HG03060 (cell line): ENCODE results near the gene C1orf105.
"Not testable (repeated sequence)": the region's sequence is repeated elsewhere in the genome, so short reads cannot be mapped to it uniquely, and the experiment has no call there.

Experiments used
- ATAC-seq: cut with Tn5 transposase; IDR thresholded peaks from one replicate; pipeline ENCODE4 v1.9.1; 2021; ENCODE audit warnings: low read depth, moderate number of reproducible peaks; ENCODE audit not compliant: unreplicated experiment

The C1orf105 gene

DNA sequence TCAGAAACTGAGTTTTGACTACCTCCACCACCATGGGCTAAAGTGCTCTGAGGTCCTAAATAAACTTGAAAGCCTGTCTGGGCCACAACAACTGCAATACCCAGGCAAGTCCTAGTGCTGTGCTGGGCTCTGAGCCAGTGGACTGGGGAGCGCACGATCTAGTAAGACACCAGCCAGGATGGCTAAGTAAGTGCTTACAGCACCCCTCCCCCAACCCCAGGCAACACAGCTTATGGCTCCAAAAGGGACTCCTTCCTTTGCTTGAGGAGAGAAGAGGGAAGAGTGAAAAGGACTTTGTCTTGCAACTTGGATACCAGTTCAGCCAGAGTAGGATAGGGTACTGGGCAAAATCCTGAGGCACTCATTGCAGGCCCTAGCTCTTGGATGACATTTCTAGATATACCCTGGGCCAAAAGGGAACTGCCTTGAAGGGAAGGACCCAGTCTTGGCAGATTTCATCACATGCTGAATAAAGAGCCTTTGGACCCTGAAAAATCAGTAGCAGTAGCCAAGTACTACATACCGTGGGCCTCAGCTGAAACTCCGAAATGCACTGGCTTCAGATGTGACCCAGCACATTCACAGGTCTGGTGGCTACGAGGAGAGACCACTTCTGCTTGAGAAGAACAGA lies 1.6 kb downstream of the C1orf105 start:
- ATAC-seq = no peak

DNA sequence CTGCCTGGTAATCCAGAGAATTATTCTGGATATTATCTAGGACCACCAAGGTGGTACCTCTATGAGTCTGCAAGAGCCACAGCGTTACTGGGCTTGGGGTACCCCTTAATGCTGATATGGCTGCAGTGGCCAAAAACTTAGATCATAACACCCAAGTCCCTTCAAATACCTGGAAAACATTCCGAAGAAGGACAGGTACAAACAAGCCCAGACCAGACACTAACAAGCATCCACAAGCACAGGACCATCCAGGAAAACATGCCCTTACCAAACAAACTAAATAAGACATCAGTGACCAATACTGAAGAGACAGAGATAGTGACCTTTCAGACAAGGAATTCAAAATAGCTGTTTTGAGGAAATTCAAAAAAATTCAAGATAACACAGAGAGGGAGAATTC lies 2.9 kb downstream of the C1orf105 start:
- ATAC-seq = no peak

DNA sequence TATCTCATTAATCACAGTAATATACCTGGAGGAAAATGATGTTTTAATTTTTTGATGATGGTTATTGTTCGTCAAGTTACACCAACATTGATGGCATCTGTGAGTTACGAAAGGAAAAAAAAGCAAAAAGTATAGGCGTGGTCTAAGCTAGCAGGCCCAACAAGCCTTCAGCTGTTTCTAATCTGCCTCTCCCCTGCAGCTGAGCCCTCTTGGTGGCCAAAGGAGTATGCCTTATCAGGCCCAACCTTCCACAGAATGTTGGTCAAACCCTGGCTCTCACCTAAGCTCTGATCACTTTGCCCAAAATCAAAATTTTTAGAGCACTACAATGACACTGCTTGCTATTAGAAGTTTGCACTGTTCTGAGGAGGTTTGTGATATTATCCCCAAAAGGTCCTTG lies 4.9 kb downstream of the C1orf105 start:
- no peak for ATAC-seq

DNA sequence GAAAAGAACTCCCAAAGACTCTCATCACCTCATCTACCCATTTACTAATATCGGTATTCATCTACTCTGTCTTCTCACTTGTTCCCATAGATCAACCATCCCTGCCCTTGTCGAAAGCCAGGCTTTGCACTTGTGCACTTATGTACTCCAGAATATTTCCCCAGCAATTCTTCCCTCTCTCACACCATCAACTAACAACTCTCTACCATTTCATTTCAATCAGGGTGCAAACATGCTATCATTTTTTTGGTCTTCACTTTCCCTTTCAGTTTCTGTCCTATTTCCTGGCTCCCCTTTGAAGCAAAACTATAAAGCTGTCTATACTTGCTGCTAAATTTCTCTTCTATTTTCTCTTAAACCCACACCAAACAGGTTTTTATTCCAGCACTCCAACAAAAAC lies 6.7 kb downstream of the C1orf105 start:
- ATAC-seq = no peak

DNA sequence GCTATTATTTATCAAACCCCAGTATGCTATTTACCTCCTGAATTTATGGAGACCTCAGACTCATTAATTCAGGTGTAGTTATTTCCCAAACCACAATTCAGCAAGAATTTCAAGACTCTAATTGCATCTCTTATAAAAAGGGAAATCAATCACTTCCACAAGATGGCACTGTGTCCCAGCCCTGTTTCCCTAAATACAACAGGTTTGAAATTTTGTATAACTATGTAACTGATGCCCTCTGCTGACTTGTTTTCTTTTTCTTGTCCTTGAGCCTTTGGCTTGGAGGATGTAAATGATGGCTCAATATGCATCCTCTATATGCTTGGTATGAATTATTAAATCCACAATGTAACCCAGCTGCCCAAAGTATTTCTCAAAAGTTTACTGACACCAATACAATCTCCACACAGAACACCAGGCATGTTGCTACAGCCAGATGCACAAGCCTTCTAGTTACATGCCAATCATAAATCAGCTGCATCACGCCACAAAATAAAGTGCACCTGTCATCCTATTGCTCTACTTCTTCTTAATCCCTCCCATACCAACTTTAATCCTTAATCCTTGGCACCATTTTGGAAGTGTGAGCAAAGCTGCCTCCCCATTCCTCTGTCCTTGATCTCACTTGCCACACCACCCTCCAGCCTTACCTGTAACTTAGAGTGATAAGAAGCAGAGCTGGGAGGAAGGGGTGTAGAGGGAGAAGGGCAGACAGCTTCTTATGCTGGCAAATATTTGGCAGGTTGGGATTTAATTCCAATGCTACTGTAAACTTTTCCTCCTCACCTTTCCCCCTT lies 9.0 kb downstream of the C1orf105 start:
- ATAC-seq = no peak

DNA sequence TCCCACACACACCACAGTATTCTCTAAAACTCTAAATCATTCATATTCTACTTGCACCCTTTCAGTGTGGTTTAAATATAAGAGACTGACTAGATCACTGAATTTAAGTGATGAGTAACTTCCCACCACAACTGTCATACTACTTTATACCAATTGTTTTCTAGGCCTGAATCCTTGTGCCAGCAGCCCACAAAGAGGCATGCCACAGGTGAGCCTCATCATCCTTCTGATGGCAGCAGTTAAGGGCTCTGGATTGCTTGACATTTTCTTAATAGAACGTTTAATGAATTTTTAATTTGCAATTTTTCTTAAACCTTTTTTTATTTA lies 9.6 kb downstream of the C1orf105 start:
- ATAC-seq = no peak

DNA sequence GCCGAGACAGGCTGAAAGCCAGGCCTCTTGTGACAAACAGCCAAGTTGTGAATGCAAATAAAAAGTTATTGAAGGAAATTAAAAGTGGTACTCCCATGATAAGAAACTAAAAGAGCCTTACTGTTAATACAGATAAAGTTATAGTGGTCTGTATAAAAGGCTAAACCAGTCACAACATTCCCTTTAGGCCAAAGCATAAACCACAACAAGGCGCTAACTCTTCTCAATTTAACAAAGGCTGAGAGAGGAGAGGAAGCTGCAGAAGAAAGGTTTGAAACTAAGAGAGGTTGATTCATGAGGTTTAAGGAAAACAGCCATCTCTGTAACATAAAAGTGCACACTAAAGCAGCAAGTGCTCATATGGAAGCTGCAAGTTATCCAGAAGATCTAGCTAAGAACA lies 10.7 kb downstream of the C1orf105 start:
- ATAC-seq = no peak

DNA sequence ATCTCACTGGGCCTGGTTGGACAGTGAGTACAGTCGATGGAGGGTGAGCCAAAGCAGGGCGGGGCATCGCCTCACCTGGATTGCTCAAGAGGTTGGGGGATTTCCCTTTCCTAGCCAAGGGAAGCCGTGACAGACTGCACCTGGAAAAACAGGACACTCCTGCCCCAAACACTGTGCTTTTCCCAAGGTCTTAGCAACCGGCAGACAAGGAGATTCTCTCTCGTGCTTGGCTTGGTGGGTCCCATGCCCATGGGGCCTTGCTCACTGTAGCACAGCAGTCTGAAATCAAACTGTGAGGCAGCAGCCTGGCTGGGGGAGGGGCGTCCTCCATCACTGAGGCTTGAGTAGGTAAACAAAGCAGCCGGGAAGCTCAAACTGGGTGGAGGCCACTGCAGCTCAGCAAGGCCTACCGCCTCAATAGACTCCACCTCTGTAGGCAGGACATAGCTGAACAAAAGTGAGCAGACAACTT lies 11.3 kb downstream of the C1orf105 start:
- no peak for ATAC-seq

DNA sequence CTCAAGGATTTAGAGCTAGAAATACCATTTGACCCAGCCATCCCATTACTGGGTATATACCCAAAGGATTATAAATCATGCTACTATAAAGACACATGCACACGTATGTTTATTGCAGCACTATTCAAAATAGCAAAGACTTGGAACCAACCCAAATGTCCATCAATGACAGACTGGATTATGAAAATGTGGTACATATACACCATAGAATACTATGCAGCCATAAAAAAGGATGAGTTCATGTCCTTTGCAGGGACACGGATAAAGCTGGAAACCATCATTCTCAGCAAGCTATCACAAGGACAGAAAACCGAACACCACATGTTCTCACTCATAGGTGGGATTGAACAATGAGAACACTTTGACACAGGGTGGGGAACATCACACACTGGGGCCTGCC lies 16.7 kb downstream of the C1orf105 start:
- not testable (repeated sequence) for ATAC-seq

DNA sequence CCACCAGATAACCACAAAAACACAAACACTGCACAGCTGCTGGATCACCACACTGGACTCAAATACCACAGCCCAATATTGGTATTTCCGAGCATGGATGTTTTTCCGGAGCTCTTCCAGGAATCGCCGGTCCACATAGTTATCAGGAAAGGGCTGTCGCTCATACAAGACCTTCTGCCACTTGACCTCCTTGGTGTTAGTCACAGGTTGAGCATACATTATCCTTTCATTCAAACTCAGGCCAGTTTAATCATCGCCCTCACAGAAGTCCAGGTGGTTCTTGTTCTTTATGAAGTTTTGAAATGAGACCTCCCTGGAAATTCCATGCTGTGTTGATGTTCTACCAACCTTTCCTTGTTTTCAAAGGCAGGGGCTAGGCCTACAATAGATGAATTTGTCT lies 21.9 kb downstream of the C1orf105 start:
- no peak for ATAC-seq

DNA sequence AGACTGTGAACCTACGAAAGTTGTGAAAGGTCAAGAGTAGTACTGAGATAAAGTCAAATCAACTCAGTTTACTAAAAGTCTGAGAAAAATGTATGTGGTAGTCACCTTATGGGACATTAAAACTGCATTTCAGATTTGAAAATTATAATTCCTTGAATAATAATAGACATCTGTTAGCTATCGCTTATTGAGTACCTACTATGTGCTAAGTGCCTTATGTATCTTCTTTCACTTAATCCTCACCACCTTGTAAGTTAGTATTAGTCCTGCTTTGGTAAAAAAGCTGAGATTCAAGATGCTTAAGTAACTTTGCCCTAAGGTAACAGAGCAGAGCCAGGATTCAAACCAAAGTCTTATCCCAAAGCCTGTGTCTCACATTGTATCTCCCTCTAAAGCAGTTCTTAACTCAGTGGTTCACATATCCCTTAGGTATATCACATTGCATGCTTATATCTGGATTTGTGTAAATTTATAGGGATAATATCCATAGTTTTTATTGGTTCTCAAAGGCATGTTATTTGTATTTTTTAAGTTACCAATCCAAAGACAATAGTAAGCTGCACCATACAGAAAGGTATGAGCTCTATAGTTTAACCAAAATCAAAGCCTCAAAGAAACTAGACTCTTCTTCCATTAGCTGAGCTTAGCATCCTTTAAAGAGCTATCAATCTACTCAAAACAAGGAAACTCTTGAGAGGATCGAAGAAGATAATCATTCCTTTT lies 22.5 kb downstream of the C1orf105 start:
- no peak for ATAC-seq

DNA sequence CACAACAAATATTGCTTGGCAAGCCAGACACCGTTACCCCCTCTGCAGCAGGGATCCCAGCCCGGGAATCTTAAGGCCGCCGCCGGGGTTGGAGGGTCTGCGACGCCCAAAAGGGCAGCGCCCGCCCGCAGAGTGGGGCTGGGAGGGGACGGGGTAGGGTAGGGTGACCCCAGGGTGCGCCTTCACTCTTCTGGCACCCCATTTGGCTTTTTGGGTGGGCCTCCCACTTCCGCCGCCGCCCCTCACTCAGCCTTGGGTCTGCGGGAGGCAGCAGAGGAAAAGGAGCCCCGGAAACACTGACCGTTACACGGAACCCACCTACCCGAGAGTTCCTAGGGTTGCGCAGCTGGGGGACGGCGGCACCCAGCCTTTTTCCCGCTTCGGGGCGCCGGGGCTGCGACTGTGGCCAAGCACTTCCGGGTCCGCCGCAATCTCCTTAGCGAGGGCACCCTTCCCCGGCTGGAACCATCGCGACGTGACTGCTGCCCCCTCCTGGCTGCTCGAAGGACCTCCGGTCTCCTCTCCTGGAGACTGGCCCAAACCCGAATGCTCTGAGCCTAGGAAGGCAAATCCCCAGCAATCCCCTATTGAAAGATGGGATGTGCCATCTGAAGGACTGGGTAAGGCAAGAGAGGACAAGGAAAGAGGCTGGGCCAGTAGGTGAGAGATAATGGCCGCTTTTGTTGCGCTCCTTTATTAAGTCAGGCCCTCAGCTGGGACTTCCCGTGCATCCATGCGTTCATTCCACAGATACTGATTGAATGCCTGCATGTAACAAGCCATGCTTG lies 23.4 kb downstream of the C1orf105 start, which contains the start of gene PIGC:
Gene PIGC, minus strand, starts transcription at position 404 of the 788 bp plus-strand sequence. CDS start 1,447 bp downstream, outside the sequence.
- ATAC-seq = peak; percentile 94

DNA sequence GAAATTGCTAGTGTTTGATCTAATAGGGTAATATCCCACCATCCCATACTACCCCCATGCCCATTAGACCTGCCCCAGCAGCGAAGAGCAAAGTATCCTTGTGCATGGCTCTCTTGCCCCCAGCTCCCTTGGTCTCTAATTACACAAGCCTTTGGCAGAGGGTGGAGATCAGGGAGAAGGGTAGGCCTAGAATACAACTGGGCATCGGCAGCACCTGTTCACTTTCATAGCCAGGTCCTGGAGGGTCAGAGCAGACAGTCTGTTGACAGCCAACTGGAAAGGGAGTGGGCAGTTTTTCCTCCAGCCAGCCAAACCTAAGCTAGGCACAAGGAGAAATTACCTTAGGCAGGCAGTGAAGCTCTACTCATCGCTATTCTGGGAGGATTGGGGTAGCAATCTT lies 26.1 kb downstream of the C1orf105 start:
- no peak for ATAC-seq

DNA sequence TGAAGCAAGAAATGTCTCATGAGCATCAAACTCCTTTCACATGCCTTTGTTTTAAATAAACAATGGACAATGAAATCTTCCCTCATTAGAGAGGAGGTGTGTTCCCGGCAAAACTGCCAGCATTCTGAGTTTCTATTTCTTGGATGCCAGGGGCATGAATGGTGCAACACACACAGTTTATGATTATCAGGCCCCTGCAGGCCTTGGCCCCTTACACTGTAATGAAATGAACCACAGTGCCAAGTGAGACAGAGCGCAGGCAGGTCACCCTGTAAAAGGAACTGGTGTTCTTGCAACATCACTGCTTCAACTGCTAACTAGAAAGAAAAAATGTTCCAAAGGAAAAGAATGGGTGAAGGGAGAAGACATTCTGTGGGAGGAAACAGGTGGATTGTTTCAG lies 27.2 kb downstream of the C1orf105 start:
- no peak for ATAC-seq

DNA sequence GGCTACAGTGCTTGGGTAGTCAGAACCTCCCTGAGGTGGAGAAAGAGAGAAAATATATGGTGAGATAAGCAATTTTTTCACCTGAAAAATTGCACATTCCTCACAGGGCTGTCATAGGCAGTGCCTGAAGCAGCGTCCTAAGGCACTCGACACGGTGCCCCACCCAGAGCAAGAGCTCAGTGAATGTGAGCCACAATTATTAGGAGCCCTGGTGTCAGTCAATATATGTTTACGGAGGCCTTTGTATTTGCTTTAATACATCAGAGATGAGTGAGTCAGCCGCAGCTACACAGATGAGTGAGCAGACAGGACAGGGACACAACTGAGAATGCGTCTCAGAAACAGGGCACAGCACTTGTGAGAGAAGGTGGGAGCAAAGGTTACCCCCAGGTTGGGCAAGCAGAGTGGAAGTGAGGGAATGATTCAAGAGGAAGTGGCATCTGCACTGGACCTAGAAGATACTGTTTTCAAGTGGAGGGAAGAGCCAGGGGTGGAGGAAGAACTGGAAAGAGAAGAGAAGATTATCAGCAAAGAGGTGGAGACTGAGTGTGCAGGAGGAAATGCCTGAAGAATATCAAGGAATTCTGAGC lies 28.6 kb downstream of the C1orf105 start:
- ATAC-seq = no peak

DNA sequence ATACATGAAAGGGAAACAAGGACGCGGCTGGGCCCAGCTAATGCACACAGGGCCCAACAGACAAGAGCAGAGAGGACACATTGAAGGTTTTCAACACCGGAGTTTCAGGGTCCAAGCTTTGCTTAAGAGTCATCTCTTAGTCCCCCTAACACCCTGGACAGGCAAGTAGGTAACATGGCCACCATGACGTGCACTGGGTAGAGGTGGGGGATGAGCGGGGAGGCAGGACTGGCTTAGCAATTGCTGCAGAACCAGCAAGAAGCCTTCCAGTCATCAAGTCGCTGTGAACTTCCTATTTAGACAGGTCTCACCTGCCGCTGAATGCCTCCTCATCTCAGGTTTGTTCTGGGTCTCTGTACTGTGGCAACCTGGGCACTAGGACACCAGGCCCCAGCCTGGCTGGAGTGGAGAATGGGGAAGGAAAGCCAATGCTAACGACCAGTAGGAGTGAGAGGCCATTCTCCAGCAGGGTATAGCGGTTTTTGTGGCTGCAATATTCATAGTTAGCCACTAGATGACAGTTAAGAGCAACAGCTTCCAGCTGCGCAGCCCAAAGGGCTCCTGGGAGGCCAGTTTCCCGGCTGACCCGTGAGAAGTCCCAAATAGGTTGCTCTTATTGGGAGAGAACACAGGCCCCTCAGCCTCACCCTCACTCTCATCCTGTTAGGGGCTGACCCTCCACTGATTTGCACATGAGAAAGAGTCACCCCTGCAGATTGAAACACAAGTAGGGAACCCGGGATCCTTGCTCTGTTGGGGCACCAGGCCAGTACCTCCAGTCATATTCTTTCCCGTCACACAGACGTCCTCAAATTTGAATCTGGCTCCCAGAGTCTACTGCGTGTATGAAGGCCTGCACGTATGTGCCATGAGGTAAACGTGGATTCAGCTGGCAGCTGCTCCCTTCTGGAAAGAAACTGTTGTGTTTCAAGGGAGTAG lies 29.4 kb downstream of the C1orf105 start:
- no peak for ATAC-seq

DNA sequence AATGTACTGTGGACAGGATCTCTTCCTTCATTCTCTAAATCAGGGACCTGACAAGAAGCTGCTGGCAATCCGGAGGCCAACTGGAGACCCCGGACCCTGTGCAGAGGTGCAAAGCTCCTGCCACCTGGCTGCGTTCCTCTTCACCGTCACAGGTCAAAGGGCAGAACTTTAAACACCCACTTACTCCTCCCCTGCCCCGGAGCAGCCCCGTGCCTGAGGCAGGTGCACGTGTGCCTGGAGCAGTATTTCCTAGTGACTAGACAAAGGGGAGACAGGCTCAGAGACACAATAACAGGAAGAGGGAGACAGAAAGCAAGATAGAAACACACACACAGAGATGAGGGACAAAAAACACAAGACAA lies 30.0 kb downstream of the C1orf105 start:
- ATAC-seq = no peak

DNA sequence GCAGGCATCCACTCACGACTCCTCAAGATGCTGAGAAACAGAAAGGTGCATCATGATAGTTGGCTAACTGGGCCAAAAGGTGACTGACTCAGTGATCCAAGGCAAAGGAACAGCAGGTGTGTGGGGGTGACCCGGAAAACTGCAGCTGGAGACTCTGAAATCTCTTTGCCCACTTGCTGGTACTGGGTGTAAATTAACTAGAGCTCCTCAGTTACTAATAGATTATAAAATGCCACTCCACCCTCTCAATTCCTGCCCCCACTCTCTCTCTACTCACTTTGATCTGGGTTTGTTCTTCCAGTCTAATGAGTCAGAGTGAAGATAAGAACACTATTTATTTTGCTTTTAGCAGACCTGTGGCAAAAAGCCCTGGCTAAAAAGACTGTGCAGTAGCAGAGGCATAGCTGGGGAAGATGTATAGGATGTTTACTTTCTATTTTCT lies 30.5 kb downstream of the C1orf105 start:
- ATAC-seq = no peak

DNA sequence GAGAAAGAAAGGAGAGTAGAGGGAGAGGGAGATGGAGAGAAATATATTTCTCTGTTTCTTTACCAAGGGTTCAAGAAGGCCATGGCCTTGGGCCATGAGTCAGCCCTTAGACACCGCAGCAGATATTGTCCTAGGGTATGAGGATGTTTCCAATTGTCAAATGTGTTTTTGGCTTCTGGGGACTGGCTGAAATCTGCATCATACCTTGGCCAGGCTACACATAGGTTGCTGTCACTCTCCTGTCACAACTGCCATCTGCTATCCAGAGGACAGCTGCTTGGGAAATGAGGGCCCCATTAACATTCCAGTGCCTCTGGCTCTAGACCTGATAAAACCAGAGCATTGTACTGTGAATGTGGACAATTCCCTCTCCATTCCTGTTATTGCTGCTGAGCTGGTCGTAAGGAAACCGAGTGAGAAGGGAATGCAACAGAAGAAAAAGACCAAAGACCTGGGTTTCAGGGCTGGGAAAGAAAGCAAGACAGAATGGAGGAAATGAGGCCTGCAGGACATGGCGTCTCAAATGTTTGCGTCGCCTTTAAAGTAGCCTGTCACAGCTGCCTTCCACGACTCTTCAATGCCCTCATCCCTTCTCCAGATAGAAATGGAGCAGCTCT lies 32.2 kb downstream of the C1orf105 start:
- ATAC-seq = no peak
